ENCODE measurements around the gene SLC22A15.

The SLC22A15 gene

GRCh38 chr1:116002781-116003420 lies 26.6 kb downstream of the SLC22A15 start:
- TF ChIP-seq OSR1 (CRISPR knock-in tag; IDR thresholded peaks at IDR 0.05) (no peak), TOX (CRISPR knock-in tag; IDR thresholded peaks at IDR 0.05; ENCODE audit: borderline replicate concordance) (no peak), ZNF565 (CRISPR knock-in tag; conservative IDR thresholded peaks at IDR 0.05; ENCODE audit: low read depth) (no peak), PPARA (CRISPR knock-in tag; IDR thresholded peaks at IDR 0.05; ENCODE audit: borderline replicate concordance) (no peak), CSDC2 (CRISPR knock-in tag; IDR thresholded peaks at IDR 0.05) (no peak), ISL1 (CRISPR knock-in tag; IDR thresholded peaks at IDR 0.05) (no peak), ZFP3 (CRISPR knock-in tag; IDR thresholded peaks at IDR 0.05) (no peak)
- TF ChIP-seq, protein P1, sequence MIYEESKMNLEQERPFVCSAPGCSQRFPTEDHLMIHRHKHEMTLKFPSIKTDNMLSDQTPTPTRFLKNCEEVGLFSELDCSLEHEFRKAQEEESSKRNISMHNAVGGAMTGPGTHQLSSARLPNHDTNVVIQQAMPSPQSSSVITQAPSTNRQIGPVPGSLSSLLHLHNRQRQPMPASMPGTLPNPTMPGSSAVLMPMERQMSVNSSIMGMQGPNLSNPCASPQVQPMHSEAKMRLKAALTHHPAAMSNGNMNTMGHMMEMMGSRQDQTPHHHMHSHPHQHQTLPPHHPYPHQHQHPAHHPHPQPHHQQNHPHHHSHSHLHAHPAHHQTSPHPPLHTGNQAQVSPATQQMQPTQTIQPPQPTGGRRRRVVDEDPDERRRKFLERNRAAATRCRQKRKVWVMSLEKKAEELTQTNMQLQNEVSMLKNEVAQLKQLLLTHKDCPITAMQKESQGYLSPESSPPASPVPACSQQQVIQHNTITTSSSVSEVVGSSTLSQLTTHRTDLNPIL (CRISPR knock-in tag; IDR thresholded peaks at IDR 0.05; ENCODE audit: low read depth), result no peak
- TF ChIP-seq, protein P2, sequence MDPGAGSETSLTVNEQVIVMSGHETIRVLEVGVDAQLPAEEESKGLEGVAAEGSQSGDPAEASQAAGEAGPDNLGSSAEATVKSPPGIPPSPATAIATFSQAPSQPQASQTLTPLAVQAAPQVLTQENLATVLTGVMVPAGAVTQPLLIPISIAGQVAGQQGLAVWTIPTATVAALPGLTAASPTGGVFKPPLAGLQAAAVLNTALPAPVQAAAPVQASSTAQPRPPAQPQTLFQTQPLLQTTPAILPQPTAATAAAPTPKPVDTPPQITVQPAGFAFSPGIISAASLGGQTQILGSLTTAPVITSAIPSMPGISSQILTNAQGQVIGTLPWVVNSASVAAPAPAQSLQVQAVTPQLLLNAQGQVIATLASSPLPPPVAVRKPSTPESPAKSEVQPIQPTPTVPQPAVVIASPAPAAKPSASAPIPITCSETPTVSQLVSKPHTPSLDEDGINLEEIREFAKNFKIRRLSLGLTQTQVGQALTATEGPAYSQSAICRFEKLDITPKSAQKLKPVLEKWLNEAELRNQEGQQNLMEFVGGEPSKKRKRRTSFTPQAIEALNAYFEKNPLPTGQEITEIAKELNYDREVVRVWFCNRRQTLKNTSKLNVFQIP (CRISPR knock-in tag; IDR thresholded peaks at IDR 0.05; ENCODE audit: borderline replicate concordance, low read depth), result no peak
- ATAC-seq, result no peak

DNA sequence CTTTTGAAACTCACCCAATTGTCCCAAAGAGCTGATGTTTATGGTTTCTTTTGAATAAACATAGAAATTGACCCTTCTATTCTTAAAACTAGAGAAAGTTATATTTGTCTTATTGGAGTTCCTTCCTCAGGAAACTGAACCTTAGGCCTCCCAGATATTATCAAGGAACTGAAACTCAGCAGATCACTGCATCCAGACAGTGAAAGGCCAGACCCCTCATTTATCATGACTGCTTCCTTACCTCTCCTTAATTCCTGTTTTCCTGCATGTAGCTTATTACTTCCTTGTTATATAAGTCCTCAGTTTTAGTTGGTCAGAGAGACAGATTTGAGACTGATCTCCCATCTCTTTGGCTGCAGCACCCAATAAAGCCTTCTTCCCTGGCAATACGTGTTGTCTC lies 27.5 kb downstream of the SLC22A15 start:
- no peak for ATAC-seq
- TF ChIP-seq ESRRG (CRISPR knock-in tag; IDR thresholded peaks at IDR 0.05) (no peak), CSDC2 (CRISPR knock-in tag; IDR thresholded peaks at IDR 0.05) (no peak), ZNF8 (CRISPR knock-in tag; IDR thresholded peaks at IDR 0.05) (no peak)

GRCh38 chr1:116006486-116006964 lies 30.2 kb downstream of the SLC22A15 start:
- ATAC-seq, result no peak
- TF ChIP-seq ZNF70 (CRISPR knock-in tag; IDR thresholded peaks at IDR 0.05), result no peak
- no peak for TF ChIP-seq ZC3H10 (CRISPR knock-in tag; IDR thresholded peaks at IDR 0.05)
- TF ChIP-seq ZFP3 (CRISPR knock-in tag; IDR thresholded peaks at IDR 0.05), result no peak
- no peak for TF ChIP-seq ARNTL (CRISPR knock-in tag; IDR thresholded peaks at IDR 0.05; ENCODE audit: borderline replicate concordance, low read depth)
- no peak for TF ChIP-seq GLIS3 (CRISPR knock-in tag; IDR thresholded peaks at IDR 0.05)
- TF ChIP-seq, protein P3, sequence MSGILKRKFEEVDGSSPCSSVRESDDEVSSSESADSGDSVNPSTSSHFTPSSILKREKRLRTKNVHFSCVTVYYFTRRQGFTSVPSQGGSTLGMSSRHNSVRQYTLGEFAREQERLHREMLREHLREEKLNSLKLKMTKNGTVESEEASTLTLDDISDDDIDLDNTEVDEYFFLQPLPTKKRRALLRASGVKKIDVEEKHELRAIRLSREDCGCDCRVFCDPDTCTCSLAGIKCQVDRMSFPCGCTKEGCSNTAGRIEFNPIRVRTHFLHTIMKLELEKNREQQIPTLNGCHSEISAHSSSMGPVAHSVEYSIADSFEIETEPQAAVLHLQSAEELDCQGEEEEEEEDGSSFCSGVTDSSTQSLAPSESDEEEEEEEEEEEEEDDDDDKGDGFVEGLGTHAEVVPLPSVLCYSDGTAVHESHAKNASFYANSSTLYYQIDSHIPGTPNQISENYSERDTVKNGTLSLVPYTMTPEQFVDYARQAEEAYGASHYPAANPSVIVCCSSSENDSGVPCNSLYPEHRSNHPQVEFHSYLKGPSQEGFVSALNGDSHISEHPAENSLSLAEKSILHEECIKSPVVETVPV (CRISPR knock-in tag; IDR thresholded peaks at IDR 0.05), result no peak
- TF ChIP-seq RARB (CRISPR knock-in tag; IDR thresholded peaks at IDR 0.05), result no peak
- no peak for TF ChIP-seq ZNF8 (CRISPR knock-in tag; IDR thresholded peaks at IDR 0.05)
- no peak for TF ChIP-seq TCF4 (CRISPR knock-in tag; IDR thresholded peaks at IDR 0.05; ENCODE audit: borderline replicate concordance)
- no peak for TF ChIP-seq CSDC2 (CRISPR knock-in tag; IDR thresholded peaks at IDR 0.05)
- TF ChIP-seq PATZ1 (CRISPR knock-in tag; IDR thresholded peaks at IDR 0.05; ENCODE audit: borderline replicate concordance), result no peak

DNA sequence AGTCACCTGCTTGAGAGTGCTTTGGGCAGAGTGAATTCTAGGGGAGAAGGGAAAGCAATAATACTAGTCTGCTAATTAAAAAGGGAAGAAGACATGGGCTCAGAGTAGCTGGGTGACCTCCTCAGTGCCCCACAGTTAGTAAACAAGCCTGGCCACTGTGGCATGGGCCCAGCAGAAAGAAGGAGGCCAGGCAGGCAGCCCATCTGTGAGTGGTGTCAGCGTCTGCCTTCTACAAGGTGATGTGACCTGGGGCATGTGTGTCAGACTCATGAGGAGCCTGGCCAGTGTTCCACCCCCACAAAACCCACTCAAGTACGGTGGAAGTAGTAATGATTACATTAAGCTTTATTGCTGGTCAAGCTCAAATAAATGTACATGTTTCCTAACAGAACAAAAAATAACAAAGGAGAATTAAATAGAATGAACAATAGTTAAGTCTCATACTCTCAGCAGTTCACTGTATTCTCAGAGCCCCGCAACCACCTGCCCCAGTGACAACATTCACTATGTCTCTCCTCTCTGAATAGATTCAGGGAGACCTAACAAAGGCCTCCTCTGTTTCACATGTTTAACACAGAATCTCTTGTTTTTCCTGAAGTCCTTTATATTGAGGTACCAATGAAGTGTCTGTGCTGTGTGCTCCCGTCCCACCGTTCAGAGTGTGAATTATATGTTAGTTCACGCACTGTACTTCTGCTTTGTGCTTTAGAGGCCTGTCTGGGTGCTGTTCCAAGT lies 32.5 kb downstream of the SLC22A15 start:
- no peak for TF ChIP-seq BACH2 (CRISPR knock-in tag; IDR thresholded peaks at IDR 0.05; ENCODE audit: borderline replicate concordance)
- no peak for ATAC-seq

- ATAC-seq, result no peak
- TF ChIP-seq CSDC2 (CRISPR knock-in tag; IDR thresholded peaks at IDR 0.05), result no peak
- no peak for TF ChIP-seq TOX (CRISPR knock-in tag; IDR thresholded peaks at IDR 0.05; ENCODE audit: borderline replicate concordance)
- TF ChIP-seq TCF4 (CRISPR knock-in tag; IDR thresholded peaks at IDR 0.05; ENCODE audit: borderline replicate concordance), result no peak
- TF ChIP-seq RARB (CRISPR knock-in tag; IDR thresholded peaks at IDR 0.05), result no peak
- TF ChIP-seq PPARA (CRISPR knock-in tag; IDR thresholded peaks at IDR 0.05; ENCODE audit: borderline replicate concordance), result no peak
- no peak for TF ChIP-seq ZNF8 (CRISPR knock-in tag; IDR thresholded peaks at IDR 0.05)
- no peak for TF ChIP-seq ZC3H10 (CRISPR knock-in tag; IDR thresholded peaks at IDR 0.05)
- no peak for TF ChIP-seq SNAI2 (CRISPR knock-in tag; IDR thresholded peaks at IDR 0.05)
- no peak for TF ChIP-seq OSR1 (CRISPR knock-in tag; IDR thresholded peaks at IDR 0.05)
- TF ChIP-seq ISL1 (CRISPR knock-in tag; IDR thresholded peaks at IDR 0.05), result no peak
- TF ChIP-seq ARNTL (CRISPR knock-in tag; IDR thresholded peaks at IDR 0.05; ENCODE audit: borderline replicate concordance, low read depth), result no peak
- TF ChIP-seq, protein P2 (CRISPR knock-in tag; IDR thresholded peaks at IDR 0.05; ENCODE audit: borderline replicate concordance, low read depth), result no peak
- TF ChIP-seq, protein P1 (CRISPR knock-in tag; IDR thresholded peaks at IDR 0.05; ENCODE audit: low read depth), result no peak
- TF ChIP-seq GLIS3 (CRISPR knock-in tag; IDR thresholded peaks at IDR 0.05), result no peak
Measured at GRCh38 chr1:116012716-116013115, 36.4 kb downstream of the SLC22A15 start.
